Inferior parietal cortex (tissue), 1 donor: ENCODE data around the gene CCDC159.
A peak's percentile ranks its signal among the peaks of the same experiment; 100 is the strongest.
"Not testable (repeated sequence)": the region's sequence is repeated elsewhere in the genome, so short reads cannot be mapped to it uniquely, and the experiment has no call there.

ENCODE experiments used
- DNase-seq: peaks from one replicate; pipeline ENCODE4 v3.0.0-alpha.2; 2016; ENCODE audit errors: extremely low spot score

The CCDC159 gene

GRCh38 chr19:11338121-11338520, 8.2 kb upstream of the CCDC159 start:
- no peak for DNase-seq

- no peak for DNase-seq
Observed at GRCh38 chr19:11338569-11339253, 7.6 kb upstream of the CCDC159 start.

GRCh38 chr19:11339254-11340098, 6.8 kb upstream of the CCDC159 start, which contains the start of gene RAB3D:
RAB3D (minus strand) TSS chr19:11339657; CDS start chr19:11337399, 2,258 bp downstream.
- DNase-seq, result peak; percentile 70

- DNase-seq, result not testable (repeated sequence)
Observed at GRCh38 chr19:11340099-11340467, 6.2 kb upstream of the CCDC159 start.

GRCh38 chr19:11342429-11342828, 3.9 kb upstream of the CCDC159 start:
- DNase-seq, result no peak

DNA sequence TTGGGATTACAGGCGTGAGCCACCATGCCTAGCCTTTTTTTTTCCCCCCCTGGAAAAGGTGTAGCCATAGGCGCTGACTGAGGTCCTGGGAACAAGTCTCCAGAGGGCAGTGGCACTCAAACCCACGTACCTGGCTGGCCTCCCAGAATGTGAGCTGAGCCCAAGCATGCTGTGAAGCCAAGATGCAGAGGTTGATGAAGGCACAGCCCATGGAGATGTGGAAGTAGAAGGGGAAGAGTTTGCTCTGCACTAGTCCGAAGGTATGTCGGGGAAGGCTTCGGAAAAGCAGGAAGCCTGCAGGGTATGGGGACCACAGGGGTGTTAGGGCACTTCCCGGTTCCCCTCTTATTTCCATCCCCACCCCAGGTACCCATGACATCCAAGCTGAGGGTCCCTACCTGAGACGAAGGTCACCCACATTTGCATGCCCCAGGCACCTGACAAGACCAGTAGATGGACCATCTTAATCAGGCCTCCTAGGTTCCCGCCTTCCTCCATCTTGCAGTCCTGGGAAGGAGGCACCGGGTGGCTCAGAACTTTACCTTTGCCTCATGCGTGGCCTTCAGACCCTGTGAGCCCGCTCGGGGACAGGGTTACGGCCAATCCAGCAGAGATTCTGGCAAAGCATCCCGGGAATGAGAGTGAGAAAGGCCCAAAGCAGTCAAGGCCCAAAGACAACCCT, 1.1 kb upstream of the CCDC159 start:
- DNase-seq, result no peak

GRCh38 chr19:11347546-11348039, 1.3 kb downstream of the CCDC159 start:
- no peak for DNase-seq

DNA sequence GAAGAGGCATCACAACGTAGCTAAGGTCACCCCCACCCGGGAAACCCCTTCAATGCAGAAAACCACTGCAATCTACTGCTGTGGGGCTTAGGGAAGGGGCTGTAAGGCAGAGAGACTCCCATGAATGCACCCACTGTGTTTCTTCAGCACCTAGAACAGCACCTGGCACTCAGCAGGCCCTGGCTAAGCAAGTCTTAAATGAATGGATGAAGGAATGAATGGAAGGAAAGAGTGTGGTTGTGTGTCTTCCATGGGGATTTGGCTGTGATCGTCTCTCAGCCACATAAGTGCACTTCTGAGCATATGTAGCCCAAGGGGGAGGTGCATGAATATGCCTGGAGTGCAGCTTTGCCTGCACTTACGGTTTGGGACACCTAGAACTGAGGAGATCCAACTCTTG, 2.9 kb downstream of the CCDC159 start:
- no peak for DNase-seq

DNA sequence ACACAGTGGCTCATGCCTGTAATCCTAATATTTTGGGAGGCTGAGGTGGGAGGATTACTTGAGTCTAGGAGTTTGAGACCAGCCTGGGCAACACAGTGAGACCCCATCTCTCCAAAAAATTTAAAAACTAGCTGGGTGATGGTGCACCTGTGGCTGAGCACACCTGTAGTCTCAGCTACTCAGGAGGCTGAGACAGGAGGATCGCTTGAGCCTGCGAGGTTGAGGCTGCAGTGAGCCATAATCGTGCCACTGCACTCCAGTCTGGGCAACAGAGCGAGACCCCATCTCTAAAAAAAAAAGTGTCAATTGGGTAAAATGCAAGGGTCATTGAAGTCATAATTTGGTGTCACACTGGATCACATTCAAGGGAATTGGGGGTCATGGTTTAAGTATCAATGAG, 7.8 kb downstream of the CCDC159 start:
- not testable (repeated sequence) for DNase-seq

- peak; percentile 87 for DNase-seq
Observed at GRCh38 chr19:11355160-11356073, 9.1 kb downstream of the CCDC159 start, which contains the start of gene PLPPR2. PLPPR2 (plus strand) TSS chr19:11355432; CDS start chr19:11357674, 2,242 bp downstream.

DNA sequence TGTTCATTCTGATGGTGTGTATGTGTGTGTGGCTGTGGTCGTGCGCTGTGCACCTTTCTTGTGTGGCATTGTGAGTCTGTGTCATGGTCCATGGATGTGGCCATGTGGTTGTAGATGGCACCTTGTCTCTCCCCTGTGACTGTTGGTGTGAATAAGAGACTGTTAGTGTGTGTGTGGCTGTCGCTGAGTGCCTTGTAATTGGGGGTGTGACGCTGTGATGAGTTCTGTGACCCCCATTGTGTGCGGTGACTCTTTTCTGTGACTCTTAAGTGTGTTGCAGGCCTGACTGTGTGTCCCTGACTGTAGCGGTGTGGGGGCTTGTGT, 9.7 kb downstream of the CCDC159 start:
- DNase-seq, result no peak

DNA sequence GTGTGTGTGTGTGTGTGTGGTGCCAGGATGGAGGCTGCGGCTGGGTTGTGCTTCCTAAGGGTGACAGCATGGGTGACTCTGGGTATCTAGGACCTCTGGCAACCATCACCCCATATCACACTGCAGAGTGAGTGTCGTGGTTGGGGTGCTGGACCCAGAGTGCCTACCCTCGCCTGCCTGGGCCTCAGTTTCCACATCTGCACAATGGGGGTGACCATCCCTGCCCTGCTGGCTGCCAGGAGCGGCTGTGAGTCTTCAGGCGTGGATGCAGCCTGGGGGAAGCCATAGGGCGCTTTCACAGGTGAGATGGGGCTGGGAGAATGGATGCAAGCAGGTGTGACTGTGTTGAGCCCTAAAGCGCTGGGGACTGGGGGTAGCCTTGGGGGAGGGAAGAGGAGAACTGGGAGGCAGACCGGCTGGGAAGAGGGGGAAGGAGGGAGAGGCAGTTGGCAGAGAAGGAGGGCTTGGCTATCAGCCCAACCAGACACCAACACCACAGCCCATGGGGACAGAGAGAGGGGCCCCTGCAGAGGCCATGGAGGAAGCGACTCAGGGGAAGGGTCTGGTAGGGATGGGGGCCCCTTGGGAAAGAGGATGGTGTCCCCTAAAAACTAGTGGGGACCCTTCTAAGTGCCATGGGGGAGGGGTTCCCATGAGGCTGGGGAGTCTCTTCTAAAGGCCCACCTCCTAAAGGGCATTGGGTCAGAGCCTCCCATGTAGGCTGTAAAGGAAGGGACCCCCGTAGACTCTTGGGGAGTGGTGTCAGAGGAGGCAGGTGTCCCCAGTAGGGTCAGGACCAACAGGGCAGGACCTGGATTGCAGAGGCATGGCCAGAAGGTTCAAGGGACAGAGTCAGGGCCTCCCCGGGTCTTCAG, 10.6 kb downstream of the CCDC159 start:
- no peak for DNase-seq

- no peak for DNase-seq
Observed at GRCh38 chr19:11359421-11359820, 13.1 kb downstream of the CCDC159 start.

GRCh38 chr19:11361037-11361770, 14.9 kb downstream of the CCDC159 start:
- no peak for DNase-seq

DNA sequence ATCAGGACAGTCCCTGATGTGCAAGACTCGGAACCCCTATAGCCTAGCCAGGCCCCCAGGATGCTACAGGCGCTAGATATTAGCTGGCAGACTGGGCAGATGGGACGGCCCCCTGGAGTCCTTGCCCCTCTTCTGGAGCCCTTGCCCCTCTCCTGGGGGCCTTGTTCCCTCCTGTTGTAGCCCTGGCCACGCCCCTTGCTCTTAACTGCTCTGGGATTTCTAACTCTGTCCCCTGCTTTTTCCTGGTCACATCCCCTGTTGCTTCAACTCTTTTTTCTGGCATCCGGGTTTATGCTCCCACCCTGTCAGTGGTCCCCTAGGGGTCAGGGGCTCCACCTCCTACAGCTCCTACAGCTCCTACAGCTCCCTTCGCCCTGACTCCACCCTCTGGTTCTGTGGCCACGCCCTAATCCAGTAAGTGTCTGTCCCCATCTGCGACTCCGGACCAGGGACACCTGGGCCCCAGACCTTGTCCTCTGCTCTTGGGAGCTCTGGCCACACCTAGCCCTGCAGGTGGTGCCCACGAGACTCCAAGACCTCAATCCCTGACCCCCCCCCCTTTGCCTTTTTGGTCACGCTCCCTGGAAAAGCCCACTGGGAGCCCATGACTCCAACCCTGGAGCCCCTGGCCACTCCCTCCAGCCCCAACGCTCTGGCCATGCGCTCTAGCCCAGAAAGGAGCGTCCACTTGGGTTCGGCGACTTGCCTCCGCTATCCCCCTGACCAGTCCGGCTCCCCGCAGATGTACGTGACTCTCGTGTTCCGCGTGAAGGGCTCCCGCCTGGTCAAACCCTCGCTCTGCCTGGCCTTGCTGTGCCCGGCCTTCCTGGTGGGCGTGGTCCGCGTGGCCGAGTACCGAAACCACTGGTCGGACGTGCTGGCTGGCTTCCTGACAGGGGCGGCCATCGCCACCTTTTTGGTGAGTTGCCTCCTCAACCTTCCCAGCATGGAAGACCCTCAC, 15.7 kb downstream of the CCDC159 start:
- no peak for DNase-seq

- DNase-seq, result no peak
Observed at GRCh38 chr19:11363881-11364280, 17.6 kb downstream of the CCDC159 start.

GRCh38 chr19:11364296-11364904, 18.1 kb downstream of the CCDC159 start:
- no peak for DNase-seq

DNA sequence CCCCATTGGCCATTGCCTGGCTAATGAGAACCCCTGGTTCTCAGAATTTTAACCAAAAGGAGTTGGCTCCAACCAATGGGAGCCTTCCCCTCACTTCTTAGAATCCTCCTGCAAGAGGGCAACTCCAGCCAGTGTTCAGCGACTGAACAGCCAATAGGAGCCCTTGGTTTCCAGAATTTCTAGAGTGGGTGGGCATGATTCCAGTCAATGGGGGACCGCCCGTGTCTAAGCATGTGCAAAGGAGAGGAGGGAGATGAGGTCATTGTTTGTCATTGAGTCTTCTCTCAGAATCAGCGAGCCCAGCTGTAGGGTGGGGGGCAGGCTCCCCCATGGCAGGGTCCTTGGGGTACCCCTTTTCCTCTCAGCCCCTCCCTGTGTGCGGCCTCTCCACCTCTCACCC, 18.6 kb downstream of the CCDC159 start:
- no peak for DNase-seq
